GM23248 (cell line): Measurements from ENCODE around the gene ABLIM2.

Experiments used
- EZH2 ChIP-seq: fragments of 200-600 bp; sonication (generic); IDR thresholded peaks from 2 replicates; pipeline ENCODE4 v1.6.1; 2018; ENCODE audit warnings: antibody characterized with exemption, mild to moderate bottlenecking; ENCODE audit not compliant: insufficient read depth, poor library complexity, severe bottlenecking
- EZH2phosphoT487 ChIP-seq: fragments of 200-600 bp; sonication (generic); IDR thresholded peaks from 2 replicates; pipeline ENCODE4 v1.6.1; 2018; ENCODE audit warnings: antibody characterized with exemption, moderate library complexity, mild to moderate bottlenecking, low read depth; ENCODE audit not compliant: insufficient read depth

DNA sequence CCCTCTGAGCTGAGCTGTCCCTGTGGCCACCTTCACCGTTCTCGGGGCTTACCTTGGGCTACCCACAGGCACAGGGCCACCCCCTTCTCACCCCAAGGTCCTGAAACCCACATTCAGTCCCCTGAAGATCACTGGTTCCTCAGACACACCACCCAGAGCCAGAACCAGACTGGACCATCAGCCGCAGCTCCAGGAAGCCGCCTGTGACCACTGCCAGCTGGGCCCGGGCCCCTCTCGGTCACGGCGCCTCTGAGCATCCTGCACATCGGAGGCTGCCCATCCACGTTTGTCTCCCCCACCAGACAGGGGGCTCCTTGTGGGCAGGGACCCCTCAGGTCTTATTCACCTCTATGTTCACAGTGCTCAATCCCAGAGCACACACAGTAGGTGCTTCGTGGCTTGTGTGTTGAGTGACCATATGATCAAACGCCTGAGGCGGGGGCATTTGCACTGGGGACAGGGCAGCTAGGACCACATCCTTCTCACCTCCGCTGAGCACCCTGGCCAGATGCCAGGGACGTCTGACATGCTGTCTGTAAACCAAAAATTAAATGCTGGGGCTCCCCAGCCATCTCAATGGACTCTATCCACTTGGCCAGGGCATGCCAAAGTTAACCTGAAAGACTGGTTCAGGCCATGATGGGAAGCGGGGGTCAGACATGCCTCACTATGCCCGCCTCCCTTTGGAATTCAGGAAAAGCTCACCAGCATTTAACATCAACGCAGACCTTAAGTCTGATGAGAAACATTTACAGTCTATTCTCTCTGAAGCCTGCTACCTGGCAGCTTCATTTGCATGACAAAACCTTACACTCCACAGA is 109.5 kb downstream of the ABLIM2 start:
- TF ChIP-seq EZH2 (no peak), EZH2phosphoT487 (no peak)
